ENCODE results near the gene VWF.
"Not testable (repeated sequence)": the region's sequence is repeated elsewhere in the genome, so short reads cannot be mapped to it uniquely, and the experiment has no call there.

Gene VWF

GRCh38 chr12:6019256-6019655 lies 105.2 kb downstream of the VWF start:
- H3K36me3 ChIP-seq (ENCODE audit: control insufficient read depth in 5 of 5, insufficient read depth in 5 of 5, low read length in 5 of 5) = peaks cover 0 to 54% (median 21%) of the 10 kb centered on the region in 5 donors
- H3K4me1 ChIP-seq (ENCODE audit: control insufficient read depth in 5 of 5, insufficient read depth in 5 of 5, low read length in 5 of 5); H3K9ac ChIP-seq (ENCODE audit: low read length in 5 of 5); H3K4me3 ChIP-seq (ENCODE audit: low read depth in 1 of 5, low read length in 5 of 5); H3K27me3 ChIP-seq (ENCODE audit: control insufficient read depth in 5 of 5, insufficient read depth in 4 of 5, low read length in 5 of 5); H3K9me3 ChIP-seq (ENCODE audit: control insufficient read depth in 5 of 5, low read length in 5 of 5); H3K27ac ChIP-seq (ENCODE audit: low read depth, low read length): not testable (repeated sequence)

- Histone ChIP-seq H3K36me3 (ENCODE audit: control insufficient read depth in 5 of 5, insufficient read depth in 5 of 5, low read length in 5 of 5) (peaks cover 0 to 52% (median 19%) of the 10 kb centered on the region in 5 donors), H3K4me1 (ENCODE audit: control insufficient read depth in 5 of 5, insufficient read depth in 5 of 5, low read length in 5 of 5) (no peaks in the 10 kb centered on the region), H3K9ac (ENCODE audit: low read length in 5 of 5) (no peak overlapping the region), H3K27me3 (ENCODE audit: control insufficient read depth in 5 of 5, insufficient read depth in 4 of 5, low read length in 5 of 5) (peaks cover 0 to 2% (median 0%) of the 10 kb centered on the region in 5 donors), H3K9me3 (ENCODE audit: control insufficient read depth in 5 of 5, low read length in 5 of 5) (no peaks in the 10 kb centered on the region), H3K4me3 (ENCODE audit: low read depth in 1 of 5, low read length in 5 of 5) (no peak overlapping the region), H3K27ac (ENCODE audit: low read depth, low read length) (no peak overlapping the region)
Observed at GRCh38 chr12:6018265-6018664, 106.2 kb downstream of the VWF start.

DNA sequence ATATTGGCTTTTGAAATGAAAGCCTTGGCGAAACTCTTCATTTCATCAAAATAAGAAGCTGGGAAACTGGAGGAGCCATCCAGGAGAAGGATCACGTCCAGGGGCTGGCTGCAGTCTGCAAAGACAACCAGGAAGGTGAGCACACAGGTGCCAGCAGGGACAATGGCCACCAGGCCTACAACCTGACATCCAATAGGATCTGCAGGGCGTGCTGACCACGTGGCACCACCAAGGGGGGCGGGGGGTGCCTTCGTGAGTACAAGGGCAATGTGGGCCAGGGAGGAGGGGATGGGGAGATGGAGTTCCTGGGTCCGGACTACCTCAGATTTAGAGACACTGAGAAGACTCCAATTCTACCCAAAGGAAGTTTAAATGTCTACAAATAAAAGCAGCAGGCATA lies 107.7 kb downstream of the VWF start:
- Histone ChIP-seq H3K27ac (ENCODE audit: low read depth, low read length) (no peak overlapping the region), H3K9me3 (ENCODE audit: control insufficient read depth in 5 of 5, low read length in 5 of 5) (no peaks in the 10 kb centered on the region), H3K36me3 (ENCODE audit: control insufficient read depth in 5 of 5, insufficient read depth in 5 of 5, low read length in 5 of 5) (peaks cover 0 to 52% (median 23%) of the 10 kb centered on the region in 5 donors), H3K9ac (ENCODE audit: low read length in 5 of 5) (no peak overlapping the region), H3K27me3 (ENCODE audit: control insufficient read depth in 5 of 5, insufficient read depth in 4 of 5, low read length in 5 of 5) (peaks cover 0 to 2% (median 0%) of the 10 kb centered on the region in 5 donors), H3K4me3 (ENCODE audit: low read depth in 1 of 5, low read length in 5 of 5) (no peak overlapping the region), H3K4me1 (ENCODE audit: control insufficient read depth in 5 of 5, insufficient read depth in 5 of 5, low read length in 5 of 5) (no peaks in the 10 kb centered on the region)

DNA sequence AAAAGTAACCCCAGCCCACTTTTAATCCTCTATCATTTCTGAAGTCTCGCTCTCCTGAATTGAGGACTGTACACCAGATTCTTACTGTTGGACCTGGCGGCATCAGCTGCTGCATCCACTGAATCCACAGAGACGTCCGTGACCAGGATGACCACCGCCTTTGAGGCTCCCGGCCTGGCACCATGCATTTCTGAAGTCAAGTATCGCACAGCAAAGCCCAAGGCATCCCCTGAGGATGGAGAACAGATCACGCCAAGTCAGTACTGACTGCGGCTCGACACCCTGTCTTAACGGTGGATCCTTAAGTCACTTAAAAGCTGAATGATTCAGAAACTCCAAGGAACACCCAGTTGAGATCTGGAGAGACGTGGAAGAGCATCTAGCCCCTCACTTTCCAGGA lies 108.5 kb downstream of the VWF start:
- H3K27me3 ChIP-seq (ENCODE audit: control insufficient read depth in 5 of 5, insufficient read depth in 4 of 5, low read length in 5 of 5); H3K4me3 ChIP-seq (ENCODE audit: low read depth in 1 of 5, low read length in 5 of 5); H3K27ac ChIP-seq (ENCODE audit: low read depth, low read length); H3K4me1 ChIP-seq (ENCODE audit: control insufficient read depth in 5 of 5, insufficient read depth in 5 of 5, low read length in 5 of 5); H3K9ac ChIP-seq (ENCODE audit: low read length in 5 of 5); H3K9me3 ChIP-seq (ENCODE audit: control insufficient read depth in 5 of 5, low read length in 5 of 5): not testable (repeated sequence)
- H3K36me3 ChIP-seq (ENCODE audit: control insufficient read depth in 5 of 5, insufficient read depth in 5 of 5, low read length in 5 of 5) = peaks cover 0 to 54% (median 23%) of the 10 kb centered on the region in 5 donors

DNA sequence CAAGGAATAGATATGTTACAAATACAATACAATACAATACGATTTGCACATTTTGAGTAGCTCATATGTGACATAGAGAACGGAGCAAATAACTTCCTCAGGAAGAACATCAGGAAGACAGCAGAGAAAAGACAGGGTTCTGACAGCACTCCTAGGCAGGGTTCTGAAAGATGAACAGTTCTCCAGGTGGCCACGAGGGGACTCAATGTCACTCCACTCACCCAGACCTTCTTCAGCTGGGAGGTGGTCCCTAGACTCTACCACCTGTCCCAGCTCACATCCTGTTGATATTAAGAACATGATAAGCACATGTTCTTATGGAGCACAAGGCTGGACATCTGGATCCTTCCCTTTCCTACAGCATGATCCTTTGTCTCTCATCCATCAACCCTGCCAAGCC lies 109.2 kb downstream of the VWF start:
- not testable (repeated sequence) for H3K27me3 ChIP-seq (ENCODE audit: control insufficient read depth in 5 of 5, insufficient read depth in 4 of 5, low read length in 5 of 5); H3K4me1 ChIP-seq (ENCODE audit: control insufficient read depth in 5 of 5, insufficient read depth in 5 of 5, low read length in 5 of 5); H3K27ac ChIP-seq (ENCODE audit: low read depth, low read length); H3K4me3 ChIP-seq (ENCODE audit: low read depth in 1 of 5, low read length in 5 of 5); H3K9ac ChIP-seq (ENCODE audit: low read length in 5 of 5); H3K9me3 ChIP-seq (ENCODE audit: control insufficient read depth in 5 of 5, low read length in 5 of 5)
- H3K36me3 ChIP-seq (ENCODE audit: control insufficient read depth in 5 of 5, insufficient read depth in 5 of 5, low read length in 5 of 5) = peaks cover 0 to 49% (median 20%) of the 10 kb centered on the region in 5 donors

DNA sequence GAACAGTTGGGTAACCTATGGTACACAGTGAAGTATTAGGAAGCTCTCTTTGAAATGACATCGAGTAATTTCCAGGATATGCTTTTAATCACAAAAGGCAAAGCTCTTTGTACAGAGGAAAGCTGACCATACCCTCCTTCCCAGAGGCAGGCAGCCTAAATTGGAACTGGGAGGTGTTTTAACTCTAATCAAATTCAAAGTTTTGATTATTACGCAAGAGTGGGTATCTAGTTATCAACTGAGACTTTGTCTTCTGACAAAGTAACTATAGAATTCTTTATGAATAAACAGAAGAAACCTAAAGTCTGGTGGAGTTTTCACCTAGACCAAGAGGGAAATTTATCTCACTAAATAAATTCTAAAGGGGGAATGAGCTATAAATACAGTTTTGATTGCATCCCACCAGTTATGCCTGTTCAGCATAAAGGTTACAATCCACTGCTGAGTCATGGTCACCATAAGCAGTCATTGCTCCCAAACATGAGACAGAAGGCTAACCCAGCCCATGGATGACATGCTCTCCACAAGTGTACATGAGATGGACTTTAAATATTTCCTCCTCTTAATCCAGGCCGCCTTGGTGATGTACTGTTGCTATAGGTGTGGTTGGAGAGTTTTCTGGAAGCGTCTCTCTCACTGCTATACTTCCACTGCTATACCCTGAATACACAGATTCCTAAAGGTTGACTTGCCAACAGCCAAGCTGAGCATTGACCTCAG lies 113.7 kb downstream of the VWF start:
- H3K4me1 ChIP-seq (ENCODE audit: control insufficient read depth in 5 of 5, insufficient read depth in 5 of 5, low read length in 5 of 5); H3K27me3 ChIP-seq (ENCODE audit: control insufficient read depth in 5 of 5, insufficient read depth in 4 of 5, low read length in 5 of 5); H3K9ac ChIP-seq (ENCODE audit: low read length in 5 of 5); H3K9me3 ChIP-seq (ENCODE audit: control insufficient read depth in 5 of 5, low read length in 5 of 5); H3K4me3 ChIP-seq (ENCODE audit: low read depth in 1 of 5, low read length in 5 of 5); H3K27ac ChIP-seq (ENCODE audit: low read depth, low read length): not testable (repeated sequence)
- H3K36me3 ChIP-seq (ENCODE audit: control insufficient read depth in 5 of 5, insufficient read depth in 5 of 5, low read length in 5 of 5) = peaks cover 0 to 18% (median 4%) of the 10 kb centered on the region in 5 donors

GRCh38 chr12:5997260-5997659 lies 127.2 kb downstream of the VWF start:
- no peak overlapping the region for H3K27ac ChIP-seq (ENCODE audit: low read depth, low read length)

DNA sequence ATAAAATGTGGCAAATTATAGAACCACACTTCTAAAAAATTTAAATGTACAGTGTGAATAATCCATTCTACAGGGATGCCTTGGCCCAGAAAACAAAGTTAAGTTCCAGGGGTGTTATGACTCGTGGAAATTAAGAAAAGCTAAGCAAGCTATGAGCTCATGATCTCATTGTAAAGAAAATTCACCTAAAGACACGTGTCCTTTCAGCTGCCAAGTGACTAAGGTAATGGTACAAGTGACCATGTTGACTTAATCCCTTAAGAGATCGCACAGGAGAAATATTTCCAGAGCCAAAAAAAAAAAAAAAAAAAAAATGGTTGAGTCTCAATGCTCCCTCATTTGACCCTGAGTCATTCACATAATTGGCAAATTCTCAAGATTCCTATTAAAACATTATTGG lies 128.0 kb downstream of the VWF start:
- H3K36me3 ChIP-seq (ENCODE audit: control insufficient read depth in 5 of 5, insufficient read depth in 5 of 5, low read length in 5 of 5) = peaks cover 0 to 46% (median 28%) of the 10 kb centered on the region in 5 donors

More at GRCh38 chr12:5997260-5997659, 127.2 kb downstream of the VWF start:
- H3K4me3 ChIP-seq (ENCODE audit: low read depth in 1 of 5, low read length in 5 of 5) = no peak overlapping the region
- no peaks in the 10 kb centered on the region for H3K4me1 ChIP-seq (ENCODE audit: control insufficient read depth in 5 of 5, insufficient read depth in 5 of 5, low read length in 5 of 5)
- H3K27me3 ChIP-seq (ENCODE audit: control insufficient read depth in 5 of 5, insufficient read depth in 4 of 5, low read length in 5 of 5) = peaks cover 0 to 5% (median 3%) of the 10 kb centered on the region in 5 donors
- H3K9ac ChIP-seq (ENCODE audit: low read length in 5 of 5) = no peak overlapping the region
- no peaks in the 10 kb centered on the region for H3K9me3 ChIP-seq (ENCODE audit: control insufficient read depth in 5 of 5, low read length in 5 of 5)
- peaks cover 0 to 39% (median 20%) of the 10 kb centered on the region in 5 donors for H3K36me3 ChIP-seq (ENCODE audit: control insufficient read depth in 5 of 5, insufficient read depth in 5 of 5, low read length in 5 of 5)

GRCh38 chr12:5989621-5990020 lies 134.8 kb downstream of the VWF start:
- H3K27ac ChIP-seq (ENCODE audit: low read depth, low read length) = no peak overlapping the region
- no peak overlapping the region for H3K9ac ChIP-seq (ENCODE audit: low read length in 5 of 5)
- H3K4me1 ChIP-seq (ENCODE audit: control insufficient read depth in 5 of 5, insufficient read depth in 5 of 5, low read length in 5 of 5) = peaks cover 0 to 2% (median 0%) of the 10 kb centered on the region in 5 donors
- no peaks in the 10 kb centered on the region for H3K9me3 ChIP-seq (ENCODE audit: control insufficient read depth in 5 of 5, low read length in 5 of 5)
- peaks cover 0 to 3% (median 0%) of the 10 kb centered on the region in 5 donors for H3K27me3 ChIP-seq (ENCODE audit: control insufficient read depth in 5 of 5, insufficient read depth in 4 of 5, low read length in 5 of 5)
- no peak overlapping the region for H3K4me3 ChIP-seq (ENCODE audit: low read depth in 1 of 5, low read length in 5 of 5)
- H3K36me3 ChIP-seq (ENCODE audit: control insufficient read depth in 5 of 5, insufficient read depth in 5 of 5, low read length in 5 of 5) = peaks cover 0 to 63% (median 46%) of the 10 kb centered on the region in 5 donors

More for the DNA sequence above, 128.0 kb downstream of the VWF start:
- H3K27me3 ChIP-seq (ENCODE audit: control insufficient read depth in 5 of 5, insufficient read depth in 4 of 5, low read length in 5 of 5) = peaks cover 0 to 5% (median 3%) of the 10 kb centered on the region in 5 donors
- no peaks in the 10 kb centered on the region for H3K4me1 ChIP-seq (ENCODE audit: control insufficient read depth in 5 of 5, insufficient read depth in 5 of 5, low read length in 5 of 5)
- H3K4me3 ChIP-seq (ENCODE audit: low read depth in 1 of 5, low read length in 5 of 5) = no peak overlapping the region
- no peak overlapping the region for H3K27ac ChIP-seq (ENCODE audit: low read depth, low read length)
- H3K9ac ChIP-seq (ENCODE audit: low read length in 5 of 5) = no peak overlapping the region
- no peaks in the 10 kb centered on the region for H3K9me3 ChIP-seq (ENCODE audit: control insufficient read depth in 5 of 5, low read length in 5 of 5)

DNA sequence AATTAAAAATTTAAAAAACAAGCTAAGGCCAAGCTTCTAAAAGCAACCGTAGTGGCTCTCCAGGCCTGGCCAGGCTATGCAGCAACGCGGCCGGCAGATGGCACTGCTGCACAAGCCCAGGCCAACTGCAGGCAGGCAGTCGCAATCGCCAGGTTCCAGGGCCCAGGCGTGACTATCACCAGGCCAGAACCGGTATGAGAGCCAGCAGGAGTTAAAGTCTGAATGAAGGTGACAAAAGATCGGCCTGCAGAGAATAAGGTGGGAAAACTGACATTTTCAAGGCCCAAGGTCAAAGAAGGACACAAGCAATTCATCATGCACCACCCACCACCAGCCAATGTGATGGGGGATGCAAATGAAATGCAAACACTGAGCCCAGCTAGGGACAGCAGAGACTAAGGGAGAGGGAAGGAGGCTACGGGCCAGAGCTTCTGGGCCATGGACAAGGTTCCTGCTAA lies 135.8 kb downstream of the VWF start:
- Histone ChIP-seq H3K36me3 (ENCODE audit: control insufficient read depth in 5 of 5, insufficient read depth in 5 of 5, low read length in 5 of 5) (peaks cover 0 to 58% (median 40%) of the 10 kb centered on the region in 5 donors), H3K9me3 (ENCODE audit: control insufficient read depth in 5 of 5, low read length in 5 of 5) (no peaks in the 10 kb centered on the region), H3K27me3 (ENCODE audit: control insufficient read depth in 5 of 5, insufficient read depth in 4 of 5, low read length in 5 of 5) (no peaks in the 10 kb centered on the region), H3K4me3 (ENCODE audit: low read depth in 1 of 5, low read length in 5 of 5) (no peak overlapping the region), H3K27ac (ENCODE audit: low read depth, low read length) (no peak overlapping the region), H3K9ac (ENCODE audit: low read length in 5 of 5) (no peak overlapping the region), H3K4me1 (ENCODE audit: control insufficient read depth in 5 of 5, insufficient read depth in 5 of 5, low read length in 5 of 5) (peaks cover 0 to 2% (median 0%) of the 10 kb centered on the region in 5 donors)
